ENCODE results near the gene SDHAF4. TPM values are rescaled to one million over a fixed set of nuclear protein-coding genes. Genes with fewer than 3 reads are reported as not detected.

SDHAF4 gene
- total RNA-seq (1 to 10 TPM; 2.9 to 5.5 (median 4.1) TPM), polyA plus RNA-seq (10 to 100 TPM in 1 of 2 donors, 1 to 10 TPM in 1; 9.2 to 10.2 TPM)

DNA sequence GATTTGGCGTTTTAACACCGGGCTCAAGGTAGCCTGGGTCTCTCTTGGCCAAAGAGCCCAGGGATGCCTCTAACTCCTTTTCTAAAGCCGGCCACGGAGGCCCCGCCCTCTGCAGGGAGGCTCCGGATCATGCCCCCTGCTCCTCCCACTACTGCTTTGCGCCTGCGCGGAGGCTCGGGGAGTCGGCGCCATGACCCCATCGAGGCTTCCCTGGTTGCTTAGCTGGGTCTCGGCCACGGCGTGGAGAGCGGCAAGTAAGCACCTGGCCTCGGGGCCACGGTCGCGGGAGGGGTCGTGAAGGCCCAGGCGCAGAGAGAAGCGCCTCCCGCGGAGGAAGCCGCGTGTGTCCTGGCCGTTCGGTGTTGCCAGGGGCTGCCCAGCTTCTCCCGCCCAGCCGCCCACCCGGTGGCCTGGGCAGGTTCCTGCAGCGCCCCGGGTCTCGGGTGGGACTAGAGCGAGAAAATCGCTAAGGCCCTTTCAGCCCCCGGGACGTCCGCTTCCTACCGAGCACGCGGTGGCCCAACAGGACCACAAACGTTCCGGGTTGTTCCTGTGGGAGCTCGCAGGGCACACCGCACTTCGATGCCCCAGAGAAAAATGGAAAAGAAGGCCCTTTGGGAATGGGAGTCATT lies at the start of gene SDHAF4:
SDHAF4 (plus strand) TSS at position 180 of the 632 bp plus-strand sequence; CDS start at position 191, 11 bp downstream.
- no peaks in the 10 kb centered on the region for H3K27me3 ChIP-seq
- ATAC-seq (peak; percentile 100), FAIRE-seq (no peak), DNase-seq (peak; percentile 91 to 98 (median 94))
- peak within 1 kb of the TSS; percentile 54 to 84 (median 61) for H3K27ac ChIP-seq
- H3K36me3 ChIP-seq: no peaks in the 10 kb centered on the region
- no peaks in the 10 kb centered on the region for H3K9me3 ChIP-seq
- 0% methylated on average over 49 of the region's 49 CpGs for WGBS, 2 donors
- H3K4me1 ChIP-seq: no peaks in the 10 kb centered on the region
- TF ChIP-seq, protein P1, sequence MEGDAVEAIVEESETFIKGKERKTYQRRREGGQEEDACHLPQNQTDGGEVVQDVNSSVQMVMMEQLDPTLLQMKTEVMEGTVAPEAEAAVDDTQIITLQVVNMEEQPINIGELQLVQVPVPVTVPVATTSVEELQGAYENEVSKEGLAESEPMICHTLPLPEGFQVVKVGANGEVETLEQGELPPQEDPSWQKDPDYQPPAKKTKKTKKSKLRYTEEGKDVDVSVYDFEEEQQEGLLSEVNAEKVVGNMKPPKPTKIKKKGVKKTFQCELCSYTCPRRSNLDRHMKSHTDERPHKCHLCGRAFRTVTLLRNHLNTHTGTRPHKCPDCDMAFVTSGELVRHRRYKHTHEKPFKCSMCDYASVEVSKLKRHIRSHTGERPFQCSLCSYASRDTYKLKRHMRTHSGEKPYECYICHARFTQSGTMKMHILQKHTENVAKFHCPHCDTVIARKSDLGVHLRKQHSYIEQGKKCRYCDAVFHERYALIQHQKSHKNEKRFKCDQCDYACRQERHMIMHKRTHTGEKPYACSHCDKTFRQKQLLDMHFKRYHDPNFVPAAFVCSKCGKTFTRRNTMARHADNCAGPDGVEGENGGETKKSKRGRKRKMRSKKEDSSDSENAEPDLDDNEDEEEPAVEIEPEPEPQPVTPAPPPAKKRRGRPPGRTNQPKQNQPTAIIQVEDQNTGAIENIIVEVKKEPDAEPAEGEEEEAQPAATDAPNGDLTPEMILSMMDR (IDR thresholded peaks at IDR 0.05): no peak
- intact Hi-C loops (cut with DNase I): no loop called here
- H3K4me3 ChIP-seq: peak within 1 kb of the TSS; percentile 52 to 81 (median 72)

DNA sequence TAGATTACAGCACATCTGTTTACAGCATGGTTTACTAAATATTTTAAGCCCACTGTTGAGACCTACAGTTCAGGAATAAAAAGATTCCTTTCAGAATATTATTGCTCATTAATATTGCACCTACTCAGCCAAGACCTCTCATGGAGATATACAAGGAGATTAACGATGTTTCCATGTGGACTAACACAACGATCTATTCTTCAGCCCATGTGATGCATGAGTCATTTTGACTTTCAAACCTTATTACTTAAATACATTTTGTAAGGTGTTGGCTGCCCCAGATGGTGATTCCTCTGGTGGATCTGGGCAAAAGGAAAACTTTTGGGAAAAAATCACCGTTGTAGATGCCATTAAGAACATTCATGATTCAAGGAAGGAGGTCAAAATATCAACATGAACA lies 48.0 kb upstream of the SDHAF4 start:
- no peak for DNase-seq
- WGBS, 2 donors: 63 to 76% methylated on average over 3 of the region's 3 CpGs
- Histone ChIP-seq H3K27ac (no peak overlapping the region), H3K9me3 (no peaks in the 10 kb centered on the region), H3K4me1 (no peaks in the 10 kb centered on the region), H3K4me3 (no peak overlapping the region), H3K27me3 (no peaks in the 10 kb centered on the region), H3K36me3 (no peaks in the 10 kb centered on the region)
- TF ChIP-seq, protein P1 (IDR thresholded peaks at IDR 0.05): no peak
- ATAC-seq: no peak
- no peak for FAIRE-seq
- intact Hi-C loops (cut with DNase I): no loop called here

DNA sequence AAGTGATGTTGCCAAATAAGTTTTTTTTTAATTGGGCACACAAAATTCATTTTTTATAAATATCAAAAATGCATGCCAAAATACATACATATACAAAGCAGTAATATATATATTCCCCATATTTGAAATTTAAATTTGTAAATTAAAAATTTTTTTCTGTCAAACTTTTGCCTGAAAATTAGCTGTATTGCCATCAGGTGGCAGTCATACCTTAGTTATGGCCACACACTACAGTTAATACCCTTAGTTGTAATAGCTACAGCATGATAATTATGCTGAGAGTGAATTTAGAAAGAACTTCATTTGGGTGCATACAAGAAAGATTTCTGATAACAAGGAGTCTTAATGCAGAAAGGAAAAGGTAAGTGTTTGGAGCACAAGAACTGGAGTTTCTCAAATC lies 46.2 kb upstream of the SDHAF4 start:
- Histone ChIP-seq H3K9me3 (no peaks in the 10 kb centered on the region), H3K36me3 (no peaks in the 10 kb centered on the region), H3K4me1 (no peaks in the 10 kb centered on the region), H3K4me3 (no peak overlapping the region), H3K27ac (no peak overlapping the region), H3K27me3 (no peaks in the 10 kb centered on the region)
- DNase-seq (no peak), FAIRE-seq (no peak), ATAC-seq (peak in 2 of 4 donors; percentile 50 to 55)
- intact Hi-C loops (cut with DNase I): no loop called here
- TF ChIP-seq, protein P1 (IDR thresholded peaks at IDR 0.05): no peak

DNA sequence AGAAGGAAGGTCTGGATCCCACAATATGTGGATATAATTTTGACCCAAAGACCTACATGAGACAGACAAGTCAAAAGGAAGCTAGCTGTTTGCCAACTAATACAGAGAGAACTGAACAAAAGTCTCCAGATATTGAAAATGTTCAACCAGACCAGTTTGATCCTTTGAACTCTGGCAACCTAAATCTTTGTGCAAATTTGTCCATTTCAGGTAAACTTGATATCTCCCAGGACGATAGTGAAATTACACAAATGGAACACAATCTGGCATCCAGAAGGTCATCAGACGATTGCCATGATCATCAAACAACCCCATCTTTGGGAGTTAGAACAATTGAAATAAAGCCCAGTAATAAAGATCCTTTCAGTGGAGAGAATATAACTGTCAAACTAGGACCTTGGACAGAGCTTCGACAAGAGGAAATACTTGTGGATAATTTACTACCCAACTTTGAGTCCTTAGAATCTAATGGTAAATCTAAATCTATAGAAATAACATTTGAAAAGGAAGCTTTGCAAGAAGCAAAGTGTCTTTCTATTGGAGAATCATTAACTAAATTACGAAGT lies 41.9 kb upstream of the SDHAF4 start:
- ATAC-seq: no peak
- no peak for DNase-seq
- H3K27me3 ChIP-seq: no peaks in the 10 kb centered on the region
- peaks cover 0 to 6% (median 0%) of the 10 kb centered on the region in 3 donors for H3K36me3 ChIP-seq
- no peak for FAIRE-seq
- H3K4me1 ChIP-seq: no peaks in the 10 kb centered on the region
- 62 to 63% methylated on average over 4 of the region's 4 CpGs for WGBS, 2 donors
- TF ChIP-seq, protein P1 (IDR thresholded peaks at IDR 0.05): no peak
- H3K27ac ChIP-seq: no peak overlapping the region
- intact Hi-C loops (cut with DNase I): no loop called here
- no peaks in the 10 kb centered on the region for H3K9me3 ChIP-seq
- no peak overlapping the region for H3K4me3 ChIP-seq

Data from pancreas (tissue), 10 donors.